ENCODE measurements around the gene PPIL1. TPM values are rescaled to one million over a fixed set of nuclear protein-coding genes. Genes with fewer than 3 reads are reported as not detected.
A peak's percentile ranks its signal among the peaks of the same experiment; 100 is the strongest.

PPIL1 gene
- total and polyA plus RNA-seq, 2 of the 13 experiments (the other 11 are each of a cell fraction or from before 2014, with no cell fraction given): 74.2 to 144 TPM

DNA sequence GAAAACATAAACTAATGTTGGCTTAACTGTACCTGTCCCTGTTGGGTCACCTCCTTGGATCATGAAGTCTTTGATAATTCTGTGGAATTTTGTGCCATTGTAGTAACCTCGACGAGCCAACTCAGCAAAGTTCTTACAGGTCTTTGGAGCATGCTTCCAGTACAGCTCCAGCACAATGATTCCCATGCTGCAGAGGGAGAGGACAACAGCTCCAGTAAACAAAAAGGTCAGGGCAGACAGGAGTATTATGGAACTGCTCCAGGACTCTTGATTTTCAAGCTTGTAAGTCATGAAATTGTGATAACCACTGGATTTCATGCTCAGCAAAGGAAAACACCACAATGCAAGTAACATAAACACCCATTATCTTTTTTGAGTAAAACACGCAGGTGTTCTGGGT lies 2.9 kb downstream of the PPIL1 start:
- no peak overlapping the region for H2AFZ ChIP-seq (ENCODE audit: low read length)
- H4K20me1 ChIP-seq (ENCODE audit: insufficient read depth, low read length): no peaks in the 10 kb centered on the region; the same call in 1 of the 2 replicates
- H3K27me3 ChIP-seq (ENCODE audit: control insufficient read depth in 1 of 2, insufficient read depth in 2 of 2, low read length in 2 of 2): no peaks in the 10 kb centered on the region; a peak in 1 of 5 replicates
- no peak for DNase-seq (ENCODE audit: low spot score)
- H3K79me2 ChIP-seq (ENCODE audit: insufficient read depth, low read length): peaks cover 42% of the 10 kb centered on the region
- FAIRE-seq: no peak
- H3K27ac ChIP-seq (ENCODE audit: extremely low read length, insufficient read depth, low read length): no peak overlapping the region
- no peaks in the 10 kb centered on the region for H3K9me3 ChIP-seq (ENCODE audit: low read length)
- ATAC-seq: no peak
- in situ Hi-C loops (cut with HindIII; ENCODE audit: extremely low pct_ligation_motif_present, low pct_unique_long_range_greater_than_20kb): no loop called here
- TF ChIP-seq JUND (CRISPR knock-in tag; IDR thresholded peaks at IDR 0.05): no peak
- TF ChIP-seq, protein P1, sequence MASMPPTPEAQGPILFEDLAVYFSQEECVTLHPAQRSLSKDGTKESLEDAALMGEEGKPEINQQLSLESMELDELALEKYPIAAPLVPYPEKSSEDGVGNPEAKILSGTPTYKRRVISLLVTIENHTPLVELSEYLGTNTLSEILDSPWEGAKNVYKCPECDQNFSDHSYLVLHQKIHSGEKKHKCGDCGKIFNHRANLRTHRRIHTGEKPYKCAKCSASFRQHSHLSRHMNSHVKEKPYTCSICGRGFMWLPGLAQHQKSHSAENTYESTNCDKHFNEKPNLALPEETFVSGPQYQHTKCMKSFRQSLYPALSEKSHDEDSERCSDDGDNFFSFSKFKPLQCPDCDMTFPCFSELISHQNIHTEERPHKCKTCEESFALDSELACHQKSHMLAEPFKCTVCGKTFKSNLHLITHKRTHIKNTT (CRISPR knock-in tag; IDR thresholded peaks at IDR 0.05): no peak
- 0 out of 2 replicates have a peak, but pooled peaks have one; percentile 9 for TF ChIP-seq MAFF (IDR thresholded peaks at IDR 0.05; ENCODE audit: low read depth, low read length)
- TF ChIP-seq, protein P2, sequence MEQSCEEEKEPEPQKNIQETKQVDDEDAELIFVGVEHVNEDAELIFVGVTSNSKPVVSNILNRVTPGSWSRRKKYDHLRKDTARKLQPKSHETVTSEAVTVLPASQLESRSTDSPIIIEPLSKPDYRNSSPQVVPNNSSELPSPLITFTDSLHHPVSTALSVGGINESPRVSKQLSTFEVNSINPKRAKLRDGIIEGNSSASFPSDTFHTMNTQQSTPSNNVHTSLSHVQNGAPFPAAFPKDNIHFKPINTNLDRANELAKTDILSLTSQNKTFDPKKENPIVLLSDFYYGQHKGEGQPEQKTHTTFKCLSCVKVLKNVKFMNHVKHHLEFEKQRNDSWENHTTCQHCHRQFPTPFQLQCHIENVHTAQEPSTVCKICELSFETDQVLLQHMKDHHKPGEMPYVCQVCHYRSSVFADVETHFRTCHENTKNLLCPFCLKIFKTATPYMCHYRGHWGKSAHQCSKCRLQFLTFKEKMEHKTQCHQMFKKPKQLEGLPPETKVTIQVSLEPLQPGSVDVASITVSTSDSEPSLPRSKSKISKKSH (CRISPR knock-in tag; IDR thresholded peaks at IDR 0.05; ENCODE audit: borderline replicate concordance): no peak
- TF ChIP-seq ATF1 (CRISPR knock-in tag; IDR thresholded peaks at IDR 0.05): no peak
- no peak for TF ChIP-seq NFE2L2 (IDR thresholded peaks at IDR 0.05; ENCODE audit: low read length)
- TF ChIP-seq, protein P3, sequence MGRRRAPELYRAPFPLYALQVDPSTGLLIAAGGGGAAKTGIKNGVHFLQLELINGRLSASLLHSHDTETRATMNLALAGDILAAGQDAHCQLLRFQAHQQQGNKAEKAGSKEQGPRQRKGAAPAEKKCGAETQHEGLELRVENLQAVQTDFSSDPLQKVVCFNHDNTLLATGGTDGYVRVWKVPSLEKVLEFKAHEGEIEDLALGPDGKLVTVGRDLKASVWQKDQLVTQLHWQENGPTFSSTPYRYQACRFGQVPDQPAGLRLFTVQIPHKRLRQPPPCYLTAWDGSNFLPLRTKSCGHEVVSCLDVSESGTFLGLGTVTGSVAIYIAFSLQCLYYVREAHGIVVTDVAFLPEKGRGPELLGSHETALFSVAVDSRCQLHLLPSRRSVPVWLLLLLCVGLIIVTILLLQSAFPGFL (CRISPR knock-in tag; IDR thresholded peaks at IDR 0.05): no peak
- H3K4me2 ChIP-seq (ENCODE audit: low read depth, low read length): 0 out of 2 replicates have a peak overlapping the region, but pooled peaks have one; percentile 8
- POLR2A ChIA-PET: no interaction called here
- no peak overlapping the region for H3K9ac ChIP-seq (ENCODE audit: insufficient read depth, low read depth, low read length)
- H3K4me1 ChIP-seq (ENCODE audit: insufficient read depth, low read length): peaks cover 33% of the 10 kb centered on the region
- no TSS peak for BruUV-seq (replicated peaks)
- H3K36me3 ChIP-seq (replicated peaks in 1 of 2; ENCODE audit: control insufficient read depth in 1 of 2, insufficient read depth in 2 of 2, low read length in 2 of 2): peaks cover 10 to 47% of the 10 kb centered on the region in 2 experiments
- intact Hi-C loops (cut with micrococcal nuclease; ENCODE audit: unreplicated experiment): loop anchor here (2.0 kb wide), 1 partner anchor 37 kb away; no protein-coding TSS in a partner anchor
- CTCF ChIA-PET (ENCODE audit: low intra/inter-chr PET ratio, low total read pairs): no interaction called here
- no peak overlapping the region for H3K4me3 ChIP-seq (replicated peaks in 1 of 3; ENCODE audit: insufficient read depth in 1 of 3, low read depth in 2 of 3, low read length in 3 of 3)
- WGBS (ENCODE audit: low lambda C conversion rate): 95% methylated on average over 3 of the region's 3 CpGs

All from HepG2 (cell line).